GM19395 (cell line): ENCODE data around the gene OR2M3.
"Not testable (repeated sequence)": the region's sequence is repeated elsewhere in the genome, so short reads cannot be mapped to it uniquely, and the experiment has no call there.

Experiments
- ATAC-seq: cut with Tn5 transposase; IDR thresholded peaks from one replicate; pipeline ENCODE4 v1.9.1; 2021; ENCODE audit warnings: mild to moderate bottlenecking, moderate library complexity; ENCODE audit not compliant: unreplicated experiment

OR2M3 gene, protein sequence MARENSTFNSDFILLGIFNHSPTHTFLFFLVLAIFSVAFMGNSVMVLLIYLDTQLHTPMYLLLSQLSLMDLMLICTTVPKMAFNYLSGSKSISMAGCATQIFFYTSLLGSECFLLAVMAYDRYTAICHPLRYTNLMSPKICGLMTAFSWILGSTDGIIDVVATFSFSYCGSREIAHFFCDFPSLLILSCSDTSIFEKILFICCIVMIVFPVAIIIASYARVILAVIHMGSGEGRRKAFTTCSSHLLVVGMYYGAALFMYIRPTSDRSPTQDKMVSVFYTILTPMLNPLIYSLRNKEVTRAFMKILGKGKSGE

DNA sequence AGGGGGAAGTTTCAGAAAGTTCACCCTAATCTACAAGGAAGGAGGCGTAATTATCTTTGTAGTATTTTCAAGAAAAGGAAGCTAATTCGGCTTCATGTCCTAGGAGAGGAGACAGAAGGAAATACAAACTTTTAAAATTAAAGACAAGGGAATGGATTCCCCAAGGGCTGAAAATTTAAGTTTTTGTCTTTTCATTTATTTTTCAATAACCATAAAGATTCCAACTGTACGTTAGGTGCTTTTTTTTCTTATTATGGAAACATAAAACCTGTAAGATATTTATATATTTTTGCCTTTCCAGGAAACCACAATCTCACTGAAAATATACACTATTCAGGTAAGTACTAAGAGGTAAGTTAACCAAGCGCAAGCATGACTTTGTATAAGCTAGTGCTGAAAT, at the start of gene OR2M3:
Gene OR2M3, plus strand, starts transcription at position 301 of the 400 bp plus-strand sequence. CDS start 5,803 bp downstream, outside the sequence.
- ATAC-seq = no peak

DNA sequence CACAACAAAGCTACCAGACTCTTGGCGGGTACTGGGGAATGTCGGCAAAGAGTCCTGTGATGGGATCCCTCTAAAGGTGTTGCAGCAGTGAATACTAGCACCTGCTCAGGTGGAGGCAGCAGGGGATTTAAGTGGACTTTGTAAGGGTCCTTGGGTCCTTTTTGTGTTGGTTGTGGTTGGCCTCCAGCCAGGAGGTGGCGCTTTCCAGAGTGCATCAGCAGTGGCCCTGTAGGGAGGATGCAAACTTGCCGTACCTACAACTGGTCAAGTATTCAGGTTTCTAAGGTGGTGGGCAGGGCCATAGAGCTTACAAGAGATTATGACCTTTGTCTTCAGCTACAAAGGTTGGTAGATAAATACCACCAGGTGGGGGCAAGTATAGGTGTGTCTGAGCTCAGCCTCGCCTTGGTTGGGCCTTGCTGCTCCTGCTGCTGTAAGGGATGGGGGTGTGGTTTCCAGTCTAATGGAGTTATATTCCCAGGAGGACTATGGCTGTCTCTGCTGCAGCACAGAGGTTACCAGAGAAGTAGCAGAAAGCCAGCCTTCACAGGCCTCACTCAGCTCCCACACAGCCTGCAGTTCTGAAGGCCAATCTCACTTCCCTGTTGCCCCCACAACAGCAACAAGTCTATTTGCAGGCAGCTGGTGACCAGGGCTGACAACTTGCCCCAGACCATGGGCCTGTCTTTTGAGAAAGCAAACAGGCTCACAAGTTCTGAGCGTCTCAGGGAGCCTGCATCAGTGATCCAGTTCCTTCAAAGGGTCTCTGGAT, 44.8 kb upstream of the OR2M3 start:
- ATAC-seq = no peak

DNA sequence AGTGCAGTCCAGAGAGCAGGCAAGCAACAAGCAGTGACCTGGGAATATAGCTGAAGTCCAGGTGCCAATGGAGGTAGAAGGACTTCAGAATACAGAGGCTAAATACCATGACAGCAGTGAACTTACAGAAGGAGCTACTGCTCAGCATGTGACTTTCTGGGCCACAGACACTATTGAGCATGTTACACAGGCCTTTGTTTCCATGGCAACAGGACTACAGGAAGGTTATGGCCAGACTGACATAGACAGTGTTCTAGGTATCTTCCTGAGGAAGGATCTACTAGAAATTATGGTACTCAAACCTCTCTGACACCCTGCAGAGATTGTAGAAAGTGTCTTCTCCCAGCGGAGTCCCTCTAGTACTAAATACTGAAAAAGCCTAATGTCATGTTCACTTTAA, 41.1 kb upstream of the OR2M3 start:
- ATAC-seq = no peak

DNA sequence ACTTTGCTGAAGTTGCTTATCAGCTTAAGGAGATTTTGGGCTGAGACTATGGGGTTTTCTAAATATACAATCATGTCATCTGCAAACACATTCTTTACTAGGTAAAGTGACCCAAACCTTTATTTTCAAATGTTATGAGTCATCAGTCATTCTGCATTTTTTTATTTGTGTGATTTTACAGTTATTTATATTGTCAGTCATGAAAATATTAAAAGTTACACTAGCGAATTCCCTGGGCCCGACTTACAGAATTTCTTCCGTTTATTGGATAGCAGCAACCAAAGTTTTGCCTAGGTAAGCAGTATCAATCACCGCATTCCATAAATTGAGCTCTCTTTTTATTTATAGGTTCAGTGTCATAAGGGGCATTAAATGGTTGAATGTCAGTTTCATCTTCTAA, 38.3 kb upstream of the OR2M3 start:
- ATAC-seq = no peak

DNA sequence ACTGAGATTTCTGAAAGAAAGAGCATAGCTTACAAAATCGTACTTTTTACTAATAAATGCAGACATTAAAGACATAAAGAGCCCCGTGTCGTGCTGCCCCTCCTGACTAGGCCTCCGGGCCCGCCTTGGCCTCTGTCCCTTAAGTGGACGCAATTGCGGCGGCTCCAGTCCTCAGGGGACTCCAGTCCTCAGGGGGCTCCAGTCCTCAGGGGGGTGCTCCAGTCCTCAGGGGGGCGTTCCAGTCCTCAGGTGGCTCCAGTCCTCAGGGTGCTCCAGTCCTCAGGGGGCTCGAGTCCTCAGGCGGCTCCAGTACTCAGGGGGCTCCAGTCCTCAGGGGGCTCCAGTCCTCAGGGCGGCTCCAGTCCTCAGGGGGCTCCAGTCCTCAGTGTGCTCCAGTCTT, 33.0 kb upstream of the OR2M3 start:
- no peak for ATAC-seq

DNA sequence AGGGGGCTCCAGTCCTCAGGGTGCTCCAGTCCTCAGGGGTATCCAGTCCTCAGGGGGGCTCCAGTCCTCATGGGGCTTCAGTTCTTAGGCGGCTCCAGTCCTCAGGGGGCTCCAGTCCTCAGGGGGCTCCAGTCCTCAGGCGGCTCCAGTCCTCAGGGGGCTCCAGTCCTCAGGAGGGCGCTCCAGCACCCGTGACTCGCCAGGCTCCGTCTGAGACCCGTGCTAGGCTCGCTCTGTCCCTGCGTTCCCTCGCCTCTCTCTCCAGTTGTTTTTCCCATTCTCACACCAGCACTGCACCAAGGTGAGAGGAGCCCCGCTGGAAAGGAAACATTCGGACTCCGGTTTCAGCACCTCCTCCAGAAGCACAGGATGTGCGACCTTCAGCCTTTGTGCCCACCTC, 31.9 kb upstream of the OR2M3 start:
- no peak for ATAC-seq

DNA sequence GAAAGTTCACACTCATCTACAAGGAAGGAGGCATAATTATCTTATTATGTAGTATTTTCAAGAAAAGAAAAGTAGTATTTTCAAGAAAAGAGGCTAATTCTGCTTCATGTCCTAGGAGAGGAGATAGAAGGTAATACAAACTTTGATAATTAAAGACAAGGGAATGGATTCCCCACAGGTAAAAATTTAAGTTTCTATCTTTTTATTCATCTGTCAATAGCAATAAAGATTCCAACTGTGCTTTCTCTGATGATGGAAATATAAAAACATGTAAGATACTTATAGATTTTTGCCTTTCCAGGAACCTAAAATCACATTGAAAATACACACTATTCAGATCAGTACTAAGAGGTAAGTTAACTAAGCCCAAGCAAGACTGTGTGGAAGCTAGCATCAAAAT, 22.5 kb upstream of the OR2M3 start, which contains the start of gene OR2M2:
Gene OR2M2, plus strand, starts transcription at position 301 of the 400 bp plus-strand sequence. CDS start 5,165 bp downstream, outside the sequence.
- ATAC-seq = no peak

DNA sequence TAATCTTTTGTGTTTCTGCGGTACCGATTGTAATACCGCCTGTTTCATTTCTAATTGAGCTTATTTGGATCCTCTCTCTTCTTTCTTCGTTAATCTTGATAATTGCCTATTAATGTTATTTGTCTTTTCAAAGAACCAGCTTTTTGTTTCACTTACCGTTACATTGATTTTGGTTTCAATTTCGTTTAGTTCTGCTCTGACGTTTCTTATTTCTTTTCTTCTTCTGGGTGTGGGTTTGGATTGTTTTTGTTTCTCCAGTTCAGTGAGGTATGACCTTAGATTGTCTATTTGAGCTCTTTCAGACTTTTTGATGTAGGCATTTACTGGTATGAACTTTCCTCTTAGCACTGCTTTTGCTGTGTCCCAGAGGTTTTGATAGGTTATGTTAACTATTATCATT, 13.1 kb upstream of the OR2M3 start:
- no peak for ATAC-seq

DNA sequence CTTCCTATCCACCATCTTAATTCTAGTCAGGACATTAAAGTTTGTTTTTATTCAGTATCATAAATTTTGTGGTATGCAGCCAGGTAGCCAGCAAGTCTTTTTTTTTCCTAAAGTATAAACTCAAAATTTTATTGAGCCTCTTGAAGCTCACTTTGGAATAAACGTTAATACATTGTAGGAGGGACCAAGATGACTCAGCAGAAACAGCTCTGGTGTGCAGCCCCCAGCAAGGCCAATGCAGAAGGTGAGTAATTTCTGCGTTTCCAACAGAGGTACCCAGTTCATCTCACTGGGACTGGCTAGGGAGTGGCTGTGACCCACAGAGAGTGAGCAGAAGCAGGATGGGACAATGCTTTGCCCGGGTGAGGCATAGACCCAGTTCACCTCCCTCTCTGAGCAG, 9.7 kb upstream of the OR2M3 start:
- ATAC-seq = no peak

DNA sequence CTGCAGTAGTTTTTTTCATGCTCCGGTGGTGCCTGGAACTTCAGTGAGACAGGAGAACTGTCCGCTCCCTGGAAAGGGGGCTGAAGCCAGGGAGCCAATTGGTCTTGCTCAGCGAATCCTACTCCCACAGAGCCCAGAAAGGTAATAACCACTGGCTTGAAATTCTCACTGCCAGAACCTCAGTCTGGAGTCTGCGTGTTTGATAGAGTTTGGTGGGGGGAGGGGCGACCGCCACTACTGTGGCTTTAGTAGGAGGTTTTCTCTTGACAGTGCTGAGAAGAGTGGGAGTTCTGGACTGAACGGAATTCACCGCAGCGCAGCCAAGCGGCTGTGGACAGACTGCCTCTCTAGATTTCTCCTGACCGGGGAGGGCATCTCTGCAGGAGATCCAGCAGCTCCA, 8.0 kb upstream of the OR2M3 start:
- no peak for ATAC-seq

DNA sequence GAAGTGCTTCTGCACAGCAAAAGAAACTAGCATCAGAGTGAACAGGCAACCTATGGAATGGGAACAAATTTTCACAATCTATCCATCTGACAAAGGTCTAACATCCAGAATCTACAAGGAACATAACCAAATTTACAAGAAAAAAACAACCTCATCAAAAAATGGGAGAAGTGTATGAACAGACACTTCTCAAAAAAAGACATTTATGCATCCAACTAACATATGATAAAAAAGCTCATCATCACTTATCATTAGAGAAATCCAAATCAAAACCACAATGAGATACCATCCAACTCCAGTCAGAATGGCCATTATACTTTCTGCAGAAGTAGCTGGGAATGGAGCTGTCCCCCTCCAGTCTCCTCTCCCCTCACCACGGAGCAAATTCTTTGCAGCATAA, 2.9 kb upstream of the OR2M3 start:
- ATAC-seq = no peak

DNA sequence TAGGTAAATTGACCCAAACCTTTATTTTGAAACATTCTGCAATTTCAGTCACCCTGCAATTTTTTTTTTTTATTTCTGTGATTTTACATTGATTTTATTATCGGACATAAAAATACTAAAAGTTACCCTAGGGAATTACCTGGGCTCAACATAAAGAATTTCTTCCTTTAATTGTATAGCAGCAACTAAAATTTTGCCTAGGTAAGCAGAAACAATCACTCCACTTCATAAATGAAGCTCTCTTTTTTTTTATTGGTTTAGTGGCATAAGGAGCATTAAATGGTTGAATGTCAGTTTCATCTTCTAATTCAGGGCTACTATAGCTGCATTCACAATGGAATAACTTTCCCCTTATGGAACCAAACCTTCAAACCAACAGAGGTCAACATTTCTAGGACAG, 18.8 kb downstream of the OR2M3 start:
- no peak for ATAC-seq

DNA sequence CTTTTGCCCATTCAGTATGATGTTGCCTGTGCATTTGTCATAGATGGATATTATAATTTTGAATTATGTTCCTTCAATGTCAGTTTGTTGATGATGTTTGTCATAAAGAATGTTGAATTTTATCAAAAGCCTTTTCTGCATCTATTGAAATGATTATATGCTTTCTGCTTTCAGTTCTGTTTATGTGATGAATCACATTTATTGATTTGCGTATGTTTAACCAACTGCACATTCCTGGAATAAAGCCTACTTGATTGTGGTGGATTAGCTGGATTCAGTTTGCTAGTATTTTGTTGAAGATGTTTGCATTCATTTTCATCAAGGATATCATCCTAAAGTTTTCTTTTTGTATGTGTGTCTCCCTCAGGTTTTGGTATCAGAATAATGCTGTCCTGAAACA, 28.5 kb downstream of the OR2M3 start:
- ATAC-seq = no peak

DNA sequence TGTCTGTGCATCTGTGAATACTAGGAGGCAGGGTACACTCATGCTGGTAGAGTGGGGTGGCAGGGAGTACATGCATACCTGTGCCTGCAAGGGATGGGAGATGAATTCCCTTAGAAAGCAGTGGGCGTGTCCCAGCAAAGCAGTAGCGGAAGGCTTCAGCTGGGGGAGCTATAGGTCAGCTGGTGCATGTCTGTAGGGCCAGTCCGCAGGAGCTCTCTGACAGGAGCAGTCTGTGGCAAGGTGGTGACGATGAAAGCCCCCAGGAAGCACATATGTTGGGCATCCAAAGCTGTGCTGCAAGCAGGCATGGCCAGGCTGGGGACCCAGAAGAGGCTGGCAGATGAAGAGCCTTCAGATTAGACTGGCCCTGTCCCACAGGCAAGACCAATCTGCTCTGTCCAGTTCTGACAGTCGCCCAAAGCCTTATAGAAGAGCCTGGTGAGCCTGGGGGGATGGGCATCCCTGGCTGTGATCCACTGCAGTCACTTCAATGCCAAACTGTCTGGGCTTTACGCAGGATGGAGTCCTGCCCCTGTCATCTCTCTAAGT, 32.4 kb downstream of the OR2M3 start:
- no peak for ATAC-seq

DNA sequence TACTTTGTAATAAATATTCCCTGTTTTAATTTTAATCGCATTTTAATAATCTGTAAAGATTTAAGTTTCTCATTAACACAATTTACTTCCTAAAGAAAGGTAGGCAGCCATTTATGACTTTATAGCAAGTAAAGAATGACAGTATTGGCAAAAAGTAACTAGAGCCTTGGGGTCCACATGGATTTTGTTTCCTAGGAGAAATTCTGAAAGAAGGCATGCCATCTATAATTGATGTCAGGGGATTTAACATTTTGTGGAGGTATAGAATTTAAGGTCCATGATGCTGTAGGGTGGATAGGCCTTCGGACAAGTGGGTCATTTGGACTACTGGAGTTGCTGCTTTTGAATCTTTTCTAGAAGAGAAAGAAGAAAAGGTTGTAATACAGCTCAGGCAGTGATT, 34.1 kb downstream of the OR2M3 start, which contains the start of gene OR2M4:
Gene OR2M4, plus strand, starts transcription at position 301 of the 400 bp plus-strand sequence. CDS start 7,512 bp downstream, outside the sequence.
- no peak for ATAC-seq

DNA sequence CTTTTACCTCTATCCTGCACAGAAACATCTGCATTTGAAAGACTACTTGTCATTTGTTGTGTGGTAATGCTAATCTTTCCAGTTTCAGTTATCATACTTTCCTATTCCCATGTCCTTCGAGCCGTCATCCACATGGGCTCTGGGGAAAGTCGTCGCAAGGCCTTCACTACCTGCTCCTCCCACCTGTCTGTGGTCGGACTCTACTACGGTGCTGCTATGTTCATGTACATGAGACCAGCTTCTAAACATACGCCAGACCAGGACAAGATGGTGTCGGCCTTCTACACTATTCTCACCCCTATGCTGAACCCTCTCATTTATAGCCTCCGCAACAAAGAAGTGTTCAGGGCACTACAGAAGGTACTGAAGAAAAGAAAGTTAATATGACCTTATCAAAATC, 42.4 kb downstream of the OR2M3 start:
- ATAC-seq = no peak

DNA sequence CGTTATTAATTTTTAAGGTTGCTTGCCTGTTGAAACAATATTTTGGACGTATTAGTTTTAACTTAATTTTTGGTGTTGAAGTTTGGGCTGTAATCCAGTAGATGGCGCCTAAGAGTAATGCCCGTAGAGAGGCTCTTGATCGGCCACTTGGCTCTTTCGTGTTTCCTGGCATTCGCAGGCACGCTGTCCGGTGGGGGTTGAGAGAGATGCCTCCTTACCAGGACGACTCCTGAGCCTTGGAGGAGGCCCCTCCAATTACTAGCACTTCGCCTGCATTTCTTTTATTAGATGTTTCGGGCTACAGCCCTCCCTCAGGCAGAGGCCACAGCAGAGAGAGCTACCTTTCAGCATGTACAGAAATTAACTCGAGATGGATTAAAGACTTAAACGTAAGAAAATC, 46.1 kb downstream of the OR2M3 start:
- ATAC-seq = peak; percentile 95

DNA sequence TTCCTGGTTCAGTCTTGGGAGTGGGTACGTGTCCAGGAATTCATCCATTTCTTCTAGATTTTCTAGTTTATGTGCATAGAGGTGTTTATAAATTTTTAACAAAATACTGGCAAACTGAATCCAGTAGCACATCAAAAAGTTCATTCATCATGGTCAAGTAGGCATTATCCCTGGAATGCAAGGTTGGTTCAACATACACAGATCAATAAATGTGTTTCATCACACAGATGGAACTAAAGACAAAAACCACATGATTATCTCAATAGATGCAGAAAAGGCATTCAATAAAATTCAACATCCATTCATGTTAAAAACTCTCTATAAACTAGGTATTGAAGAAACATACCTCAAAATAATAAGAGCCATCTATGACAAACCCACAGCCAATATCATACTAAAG, 62.2 kb downstream of the OR2M3 start:
- ATAC-seq = not testable (repeated sequence)
